ENCODE results near the gene RETREG1.

- TF ChIP-seq ZNF555 (tag by site-specific recombination; conservative IDR thresholded peaks at IDR 0.05) (no peak), ZNF274 (IDR thresholded peaks at IDR 0.05; ENCODE audit: low read length) (no peak), ZNF274 (tag by site-specific recombination; IDR thresholded peaks at IDR 0.05; ENCODE audit: borderline replicate concordance) (no peak), REST (tag by site-specific recombination; IDR thresholded peaks at IDR 0.05) (no peak), CTCF (tag by site-specific recombination; IDR thresholded peaks at IDR 0.05) (no peak), ZNF639 (tag by site-specific recombination; IDR thresholded peaks at IDR 0.05) (no peak), ATF2 (tag by site-specific recombination; IDR thresholded peaks at IDR 0.05; ENCODE audit: low read depth) (no peak), ZNF707 (tag by site-specific recombination; IDR thresholded peaks at IDR 0.05) (no peak)
Observed at GRCh38 chr5:16551628-16552027, 65.2 kb downstream of the RETREG1 start.
